A549 (cell line): Measurements from ENCODE around the gene MMGT1. TPM values are rescaled to one million over a fixed set of nuclear protein-coding genes. Genes with fewer than 3 reads are reported as not detected.

Experiments
- ATAC-seq, 2 experiments: fragments of 200-7000 bp in 1 of 2; fragments of >200 bp in 1 of 2; cut with Nextera tagmentation in 1 of 2; cut with Tn5 transposase in 1 of 2; 3 replicates each; pipeline versions ENCODE4 v1.8.0 to v1.9.1; 2018 to 2020; ENCODE audit warnings: mild to moderate bottlenecking in 1 of 2, moderate library complexity in 1 of 2
- CTCF ChIA-PET: fragments of 300-600 bp; sonication (Branson Sonifier 250); formaldehyde crosslinking; extraction: SDS; loops from one replicate; lab custom pipeline; 2021; ENCODE audit warnings: antibody characterized with exemption, inconsistent platforms; lab: Yijun Ruan, JAX
- POLR2A ChIA-PET: fragments of 350-600 bp; formaldehyde crosslinking; extraction: SDS; loops from one replicate; lab custom pipeline; 2021; ENCODE audit warnings: antibody characterized with exemption, inconsistent platforms; lab: Yijun Ruan, JAX
- DNase-seq, 2 experiments: peaks; one replicate each; pipeline versions ENCODE4 v3.0.0 to v3.0.0-alpha.2; 2011 to 2016; ENCODE audit warnings: low read depth in 1 of 2, low spot score in 1 of 2
- FAIRE-seq: peaks from 2 replicates; lab custom pipeline; 2011; peaks lifted over from hg19 to GRCh38; lab: Jason Lieb, UNC
- H3K27ac ChIP-seq, 2 experiments: fragments of >200 bp; sonication (Bioruptor Twin); formaldehyde crosslinking; 3 replicates each; pipeline ENCODE4 v1.5.1; 2016 to 2017
- H3K4me1 ChIP-seq: fragments of >200 bp; sonication (Bioruptor Twin); formaldehyde crosslinking; 3 replicates; pipeline ENCODE4 v1.6.1; 2016
- H3K4me2 ChIP-seq: fragments of >200 bp; sonication (Bioruptor Twin); formaldehyde crosslinking; 3 replicates; pipeline ENCODE4 v1.6.1; 2016
- H3K4me3 ChIP-seq: fragments of >200 bp; sonication (Bioruptor Twin); formaldehyde crosslinking; 3 replicates; pipeline ENCODE4 v1.5.1; 2016
- H3K9me3 ChIP-seq: fragments of >200 bp; sonication (Bioruptor Twin); formaldehyde crosslinking; 3 replicates; pipeline ENCODE4 v1.6.1; 2016
- BHLHE40 ChIP-seq: IDR thresholded peaks from 2 replicates; pipeline ENCODE4 v1.6.1; 2012; ENCODE audit warnings: low read depth, low read length, inconsistent platforms
- CBX2 ChIP-seq: fragments of 200-600 bp; sonication (generic); IDR thresholded peaks from 2 replicates; pipeline ENCODE4 v1.6.1; 2016; ENCODE audit warnings: low read depth, mild to moderate bottlenecking, borderline replicate concordance
- CHD4 ChIP-seq: fragments of 200-600 bp; sonication (generic); IDR thresholded peaks from 2 replicates; pipeline ENCODE4 v1.6.1; 2016; ENCODE audit warnings: antibody characterized with exemption, mild to moderate bottlenecking, borderline replicate concordance
- EHF ChIP-seq: fragments of 250-450 bp; sonication (Bioruptor Pico); IDR thresholded peaks from 2 replicates; pipeline ENCODE4 v1.5.0; 2020; ENCODE audit warnings: mild to moderate bottlenecking
- EP300 ChIP-seq, 2 experiments: fragments of >200 bp; sonication (Bioruptor Twin); formaldehyde crosslinking; IDR thresholded peaks; 2 replicates in 1 of 2; 3 replicates in 1 of 2; pipeline ENCODE4 v1.6.1; 2016 to 2017
- HDAC2 ChIP-seq: fragments of 200-600 bp; sonication (generic); IDR thresholded peaks from 2 replicates; pipeline ENCODE4 v1.6.1; 2016
- HOXB13 ChIP-seq: fragments of 250-450 bp; sonication (Bioruptor Pico); IDR thresholded peaks from 2 replicates; pipeline ENCODE4 v1.5.0; 2020; ENCODE audit warnings: low read depth, mild to moderate bottlenecking, moderate library complexity
- NPAS2 ChIP-seq: fragments of 250-450 bp; sonication (Bioruptor Pico); IDR thresholded peaks from 2 replicates; pipeline ENCODE4 v1.8.0; 2022; ENCODE audit warnings: mild to moderate bottlenecking, moderate library complexity, borderline replicate concordance
- NR3C1 ChIP-seq: fragments of >200 bp; sonication (Bioruptor Twin); formaldehyde crosslinking; IDR thresholded peaks from 3 replicates; pipeline ENCODE4 v1.6.1; 2017
- POLR2AphosphoS2 ChIP-seq: conservative IDR thresholded peaks from 2 replicates; pipeline ENCODE4 v1.6.1; 2012; ENCODE audit warnings: low read length, improper control_type of control experiment, inconsistent platforms
- RAD21 ChIP-seq, 2 experiments: fragments of >200 bp in 1 of 2; sonication (Bioruptor Twin) in 1 of 2; formaldehyde crosslinking in 1 of 2; IDR thresholded peaks in 1 of 2; conservative IDR thresholded peaks in 1 of 2; 2 replicates in 1 of 2; 3 replicates in 1 of 2; pipeline ENCODE4 v1.6.1; 2012 to 2018; ENCODE audit warnings: inconsistent platforms in 1 of 2
- RCOR1 ChIP-seq: fragments of 150-350 bp; IDR thresholded peaks from 2 replicates; pipeline ENCODE4 v1.6.1; 2014; ENCODE audit warnings: antibody characterized with exemption, low read length, low read depth
- RNF2 ChIP-seq: fragments of 200-600 bp; sonication (generic); IDR thresholded peaks from 2 replicates; pipeline ENCODE4 v1.6.1; 2016; ENCODE audit warnings: low read depth, mild to moderate bottlenecking, antibody characterized with exemption, moderate library complexity, borderline replicate concordance
- SMC3 ChIP-seq: fragments of >200 bp; sonication (Bioruptor Twin); formaldehyde crosslinking; IDR thresholded peaks from 3 replicates; pipeline ENCODE4 v1.6.1; 2018; ENCODE audit warnings: inconsistent platforms
- SREBF2 ChIP-seq: fragments of 450-650 bp; IDR thresholded peaks from 2 replicates; pipeline ENCODE4 v1.6.1; 2014; ENCODE audit warnings: mild to moderate bottlenecking, moderate library complexity
- ZC3H11A ChIP-seq: fragments of 450-650 bp; IDR thresholded peaks from 2 replicates; pipeline ENCODE4 v1.6.1; 2014; ENCODE audit warnings: antibody characterized with exemption, mild to moderate bottlenecking
- ZFP36 ChIP-seq: fragments of 450-650 bp; IDR thresholded peaks from 2 replicates; pipeline ENCODE4 v1.6.1; 2014; ENCODE audit warnings: borderline replicate concordance; ENCODE audit not compliant: partially characterized antibody
- ZNF302 ChIP-seq: fragments of 250-450 bp; sonication (Bioruptor Pico); IDR thresholded peaks from 2 replicates; pipeline ENCODE4 v1.9.0; 2021; ENCODE audit warnings: inconsistent platforms, mild to moderate bottlenecking, moderate library complexity
- ZSCAN20 ChIP-seq: fragments of 250-450 bp; sonication (Bioruptor Pico); IDR thresholded peaks from 2 replicates; pipeline ENCODE4 v1.8.0; 2022; ENCODE audit warnings: mild to moderate bottlenecking, moderate library complexity
- WGBS: methylation state at CpG from one replicate; pipeline ENCODE4 v1.1.6; 2017; ENCODE audit errors: missing lambda C conversion rate; 5-methylcytosine and 5-hydroxymethylcytosine counted together
- polyA plus RNA-seq, 4 experiments: library from polyadenylated mRNA; depleted of rRNA in 3 of 4; stranded (reverse); fragments of >200 nt; fragmentation: RNase III in 1 of 4; extraction: RNeasy Plus Mini Kit Qiagen cat#74134 plus additional on column Dnase treatment in 1 of 4; gene quantifications; 2 replicates in 3 of 4; 3 replicates in 1 of 4; pipeline ENCODE4 v1.2.3, GENCODE V29; 2011 to 2017
- TF ChIP-seq, protein P1 (sequence below): fragments of >200 bp; sonication (Bioruptor Twin); formaldehyde crosslinking; IDR thresholded peaks from 3 replicates; pipeline ENCODE4 v1.5.1; 2016
- TF ChIP-seq, protein P2 (sequence below): IDR thresholded peaks from 2 replicates; pipeline ENCODE4 v1.6.1; 2012; ENCODE audit warnings: low read depth, borderline replicate concordance
- TF ChIP-seq, protein P3 (sequence below): fragments of 250-450 bp; sonication (Bioruptor Pico); IDR thresholded peaks from 2 replicates; pipeline ENCODE4 v1.5.0; 2020; ENCODE audit warnings: low read depth, mild to moderate bottlenecking, moderate library complexity
- TF ChIP-seq, protein P4 (sequence below): fragments of >200 bp; sonication (Bioruptor Twin); formaldehyde crosslinking; IDR thresholded peaks from 2 replicates; pipeline ENCODE4 v1.6.1; 2016

Gene MMGT1
- polyA plus RNA-seq, 2 of the 4 experiments (the other 2 are of a cell fraction) = 16.2 to 35.6 TPM

DNA sequence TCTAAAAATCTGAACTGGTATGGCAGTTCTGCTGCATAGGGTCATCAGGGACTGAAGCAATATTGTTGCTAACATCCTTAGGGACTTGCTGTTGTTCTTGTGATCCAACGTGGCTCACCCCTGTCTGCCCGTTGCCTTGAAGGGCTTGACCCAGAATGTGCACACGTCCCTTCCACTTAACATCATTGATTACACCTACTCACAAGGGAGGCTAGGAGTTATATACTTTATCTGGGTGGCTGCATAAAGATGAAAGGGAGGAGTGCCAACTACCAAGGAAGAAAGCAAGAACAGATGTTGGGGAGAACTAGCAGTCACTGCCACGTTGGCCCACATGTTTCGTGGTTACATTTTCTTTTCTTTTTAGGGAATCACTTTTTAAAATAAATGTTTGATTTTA, 45.4 kb upstream of the MMGT1 start:
- ChIA-PET POLR2A (no interaction called here), CTCF (interaction anchor here (0.9 kb wide), 1 partner anchor 9 kb away, joined by 5 read pairs; no protein-coding TSS in a partner anchor)
- Histone ChIP-seq H3K4me2 (no peak overlapping the region), H3K4me3 (no peak overlapping the region), H3K27ac (no peak overlapping the region), H3K4me1 (no peaks in the 10 kb centered on the region), H3K9me3 (no peaks in the 10 kb centered on the region)
- FAIRE-seq = no peak
- no peak for TF ChIP-seq ZC3H11A
- TF ChIP-seq, protein P1, sequence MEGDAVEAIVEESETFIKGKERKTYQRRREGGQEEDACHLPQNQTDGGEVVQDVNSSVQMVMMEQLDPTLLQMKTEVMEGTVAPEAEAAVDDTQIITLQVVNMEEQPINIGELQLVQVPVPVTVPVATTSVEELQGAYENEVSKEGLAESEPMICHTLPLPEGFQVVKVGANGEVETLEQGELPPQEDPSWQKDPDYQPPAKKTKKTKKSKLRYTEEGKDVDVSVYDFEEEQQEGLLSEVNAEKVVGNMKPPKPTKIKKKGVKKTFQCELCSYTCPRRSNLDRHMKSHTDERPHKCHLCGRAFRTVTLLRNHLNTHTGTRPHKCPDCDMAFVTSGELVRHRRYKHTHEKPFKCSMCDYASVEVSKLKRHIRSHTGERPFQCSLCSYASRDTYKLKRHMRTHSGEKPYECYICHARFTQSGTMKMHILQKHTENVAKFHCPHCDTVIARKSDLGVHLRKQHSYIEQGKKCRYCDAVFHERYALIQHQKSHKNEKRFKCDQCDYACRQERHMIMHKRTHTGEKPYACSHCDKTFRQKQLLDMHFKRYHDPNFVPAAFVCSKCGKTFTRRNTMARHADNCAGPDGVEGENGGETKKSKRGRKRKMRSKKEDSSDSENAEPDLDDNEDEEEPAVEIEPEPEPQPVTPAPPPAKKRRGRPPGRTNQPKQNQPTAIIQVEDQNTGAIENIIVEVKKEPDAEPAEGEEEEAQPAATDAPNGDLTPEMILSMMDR = no peak
- no peak for TF ChIP-seq NPAS2 (CRISPR knock-in tag)
- TF ChIP-seq SREBF2 = no peak
- TF ChIP-seq, protein P2, sequence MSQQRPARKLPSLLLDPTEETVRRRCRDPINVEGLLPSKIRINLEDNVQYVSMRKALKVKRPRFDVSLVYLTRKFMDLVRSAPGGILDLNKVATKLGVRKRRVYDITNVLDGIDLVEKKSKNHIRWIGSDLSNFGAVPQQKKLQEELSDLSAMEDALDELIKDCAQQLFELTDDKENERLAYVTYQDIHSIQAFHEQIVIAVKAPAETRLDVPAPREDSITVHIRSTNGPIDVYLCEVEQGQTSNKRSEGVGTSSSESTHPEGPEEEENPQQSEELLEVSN = no peak
- ATAC-seq = no peak
- no peak for DNase-seq
- WGBS = 82% methylated on average over 5 of the region's 5 CpGs

DNA sequence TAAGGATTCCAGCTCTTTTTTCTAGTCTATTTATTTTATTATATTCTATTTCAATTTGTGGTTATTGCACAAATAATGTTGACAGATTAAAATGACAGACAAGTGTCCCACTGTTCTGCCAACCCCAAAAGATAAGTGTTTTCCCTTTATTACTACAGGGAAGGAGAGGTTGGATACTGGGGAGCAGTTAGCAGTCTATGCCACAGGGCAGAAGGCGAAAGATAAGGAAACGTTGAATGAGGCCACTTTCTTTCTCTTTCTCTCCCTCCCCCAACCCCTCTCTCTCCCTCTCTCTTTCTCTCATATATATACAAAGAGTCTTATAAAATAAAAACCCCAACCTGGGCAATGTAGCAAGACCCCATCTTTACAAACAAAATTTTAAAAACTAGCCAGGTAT, 43.1 kb upstream of the MMGT1 start:
- no peak overlapping the region for H3K4me3 ChIP-seq
- FAIRE-seq = no peak
- H3K4me2 ChIP-seq = no peak overlapping the region
- TF ChIP-seq, protein P2 = no peak
- TF ChIP-seq, protein P3, sequence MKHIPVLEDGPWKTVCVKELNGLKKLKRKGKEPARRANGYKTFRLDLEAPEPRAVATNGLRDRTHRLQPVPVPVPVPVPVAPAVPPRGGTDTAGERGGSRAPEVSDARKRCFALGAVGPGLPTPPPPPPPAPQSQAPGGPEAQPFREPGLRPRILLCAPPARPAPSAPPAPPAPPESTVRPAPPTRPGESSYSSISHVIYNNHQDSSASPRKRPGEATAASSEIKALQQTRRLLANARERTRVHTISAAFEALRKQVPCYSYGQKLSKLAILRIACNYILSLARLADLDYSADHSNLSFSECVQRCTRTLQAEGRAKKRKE (CRISPR knock-in tag) = no peak
- TF ChIP-seq SMC3 (no peak), HDAC2 (no peak), RNF2 (no peak), CBX2 (no peak), EP300 (IDR thresholded peaks at IDR 0.05) (no peak), EHF (CRISPR knock-in tag) (no peak), POLR2AphosphoS2 (no peak), NR3C1 (no peak), ZNF302 (CRISPR knock-in tag) (no peak), RCOR1 (no peak), ZFP36 (no peak), HOXB13 (CRISPR knock-in tag) (no peak), ZSCAN20 (CRISPR knock-in tag) (no peak), RAD21 (conservative IDR thresholded peaks at IDR 0.05 in 1 of 2, IDR thresholded peaks at IDR 0.05 in 1 of 2) (no peak), BHLHE40 (no peak), CHD4 (no peak)
- TF ChIP-seq, protein P1 = no peak
- TF ChIP-seq, protein P4, sequence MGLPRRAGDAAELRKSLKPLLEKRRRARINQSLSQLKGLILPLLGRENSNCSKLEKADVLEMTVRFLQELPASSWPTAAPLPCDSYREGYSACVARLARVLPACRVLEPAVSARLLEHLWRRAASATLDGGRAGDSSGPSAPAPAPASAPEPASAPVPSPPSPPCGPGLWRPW = no peak
- no peaks in the 10 kb centered on the region for H3K9me3 ChIP-seq
- 94% methylated on average over 2 of the region's 2 CpGs for WGBS
- H3K4me1 ChIP-seq = no peaks in the 10 kb centered on the region
- H3K27ac ChIP-seq = no peak overlapping the region
- ChIA-PET POLR2A (no interaction called here), CTCF (interaction anchor here (2.2 kb wide), 1 partner anchor 11 kb away, joined by 17 read pairs; no protein-coding TSS in a partner anchor)
- DNase-seq = no peak
- no peak for ATAC-seq
